ACHN (cell line): ENCODE results near the gene POU2F3.

Experiments used
- DNase-seq: peaks from one replicate; pipeline ENCODE4 v3.0.0-alpha.2; 2015
- in situ Hi-C: cut with HindIII; loops from 2 replicates; pipeline ENCODE4 v1.10.0; 2017; ENCODE audit warnings: low sequenced_read_pairs, low pct_ligation_motif_present, low pct_unique_long_range_greater_than_20kb

Gene POU2F3

GRCh38 chr11:120330045-120330444, 90.1 kb downstream of the POU2F3 start:
- no peak for DNase-seq
- in situ Hi-C loops = no loop called here

- in situ Hi-C loops = no loop called here
- DNase-seq = peak; percentile 87
Measured at GRCh38 chr11:120331301-120331996, 91.5 kb downstream of the POU2F3 start.

GRCh38 chr11:120332822-120333716, 93.1 kb downstream of the POU2F3 start:
- in situ Hi-C loops = no loop called here
- DNase-seq = no peak

- in situ Hi-C loops = no loop called here
- DNase-seq = no peak
Measured at GRCh38 chr11:120333801-120334200, 93.9 kb downstream of the POU2F3 start.

GRCh38 chr11:120334332-120334731, 94.4 kb downstream of the POU2F3 start:
- no peak for DNase-seq
- in situ Hi-C loops = no loop called here

- in situ Hi-C loops = no loop called here
- peak; percentile 75 for DNase-seq
Measured at GRCh38 chr11:120334894-120335462, 95.0 kb downstream of the POU2F3 start.

- in situ Hi-C loops = no loop called here
- no peak for DNase-seq
Measured at GRCh38 chr11:120335556-120335907, 95.6 kb downstream of the POU2F3 start.

- peak; percentile 94 for DNase-seq
- in situ Hi-C loops = no loop called here
Measured at GRCh38 chr11:120335908-120336640, 96.1 kb downstream of the POU2F3 start, which contains the start of gene ARHGEF12. Gene ARHGEF12, plus strand, starts transcription at chr11:120336413. Its CDS starts 831 bp downstream, at chr11:120337244.

GRCh38 chr11:120336641-120337354, 96.9 kb downstream of the POU2F3 start:
- in situ Hi-C loops = no loop called here
- DNase-seq = peak; percentile 41

- in situ Hi-C loops = no loop called here
- peak; percentile 71 for DNase-seq
Measured at GRCh38 chr11:120337355-120338106, 97.6 kb downstream of the POU2F3 start.

- in situ Hi-C loops = no loop called here
- DNase-seq = peak; percentile 9
Measured at GRCh38 chr11:120338107-120338933, 98.4 kb downstream of the POU2F3 start.

- DNase-seq = peak; percentile 31
- in situ Hi-C loops = no loop called here
Measured at GRCh38 chr11:120339394-120339890, 99.5 kb downstream of the POU2F3 start.

GRCh38 chr11:120340529-120340928, 100.6 kb downstream of the POU2F3 start:
- no peak for DNase-seq
- in situ Hi-C loops = no loop called here

- in situ Hi-C loops = no loop called here
- no peak for DNase-seq
Measured at GRCh38 chr11:120342226-120342625, 102.3 kb downstream of the POU2F3 start.

- in situ Hi-C loops = no loop called here
- no peak for DNase-seq
Measured at GRCh38 chr11:120342678-120343077, 102.7 kb downstream of the POU2F3 start.

- no peak for DNase-seq
- in situ Hi-C loops = no loop called here
Measured at GRCh38 chr11:120343429-120343828, 103.5 kb downstream of the POU2F3 start.
